Hematopoietic multipotent progenitor cell treated with erythropoietin and hydrocortisone succinate and interleukin-3 and kit ligand, for 15 days (in vitro differentiated cells): Measurements from ENCODE around the gene MRNIP.
"Not testable (repeated sequence)": the region's sequence is repeated elsewhere in the genome, so short reads cannot be mapped to it uniquely, and the experiment has no call there.

ENCODE experiments used
- DNase-seq: peaks from one replicate; pipeline ENCODE4 v3.0.0-alpha.2; 2015; ENCODE audit warnings: low spot score

MRNIP gene

DNA sequence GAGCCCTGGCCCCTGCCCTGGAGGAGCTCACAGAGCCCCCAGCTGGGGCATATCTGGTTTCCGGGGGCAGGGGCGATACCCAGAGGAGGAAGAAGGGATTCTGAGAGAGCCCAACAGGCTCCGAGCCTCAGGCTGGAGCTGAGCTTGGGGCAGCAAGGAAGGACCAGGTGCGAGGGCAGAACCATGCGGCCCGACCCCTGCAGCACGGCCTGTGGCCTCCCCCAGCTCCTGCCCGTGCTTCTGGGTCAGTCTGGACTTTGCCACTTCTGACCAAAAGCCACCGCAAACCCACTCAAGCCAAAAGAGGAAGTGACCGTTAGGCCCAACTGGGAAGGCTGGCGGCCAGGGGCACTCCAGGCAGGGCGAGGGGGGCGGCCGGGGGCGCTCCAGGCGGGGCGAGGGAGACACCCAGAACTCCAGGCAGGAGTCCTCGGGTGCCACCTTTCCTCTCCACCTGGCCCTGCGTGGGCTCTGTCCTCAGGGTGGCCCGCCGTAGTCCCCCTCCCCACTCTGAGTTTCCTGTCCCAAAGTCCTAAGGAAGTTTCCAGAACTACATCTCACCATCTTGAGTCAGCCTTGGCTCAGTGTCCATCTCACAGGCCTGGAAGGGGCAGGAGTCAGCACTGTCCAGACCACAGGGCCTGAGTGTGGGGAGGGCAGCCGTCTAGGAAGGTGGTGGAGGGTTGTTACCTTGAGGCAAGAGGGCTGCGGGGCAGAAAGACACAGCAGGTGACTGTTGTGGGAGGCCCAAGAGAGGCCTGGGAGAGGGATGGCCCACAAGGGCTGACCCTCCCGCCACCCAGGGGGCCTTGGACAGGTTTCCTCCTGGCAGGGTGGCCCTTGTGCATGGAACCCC, 65.8 kb downstream of the MRNIP start:
- no peak for DNase-seq

DNA sequence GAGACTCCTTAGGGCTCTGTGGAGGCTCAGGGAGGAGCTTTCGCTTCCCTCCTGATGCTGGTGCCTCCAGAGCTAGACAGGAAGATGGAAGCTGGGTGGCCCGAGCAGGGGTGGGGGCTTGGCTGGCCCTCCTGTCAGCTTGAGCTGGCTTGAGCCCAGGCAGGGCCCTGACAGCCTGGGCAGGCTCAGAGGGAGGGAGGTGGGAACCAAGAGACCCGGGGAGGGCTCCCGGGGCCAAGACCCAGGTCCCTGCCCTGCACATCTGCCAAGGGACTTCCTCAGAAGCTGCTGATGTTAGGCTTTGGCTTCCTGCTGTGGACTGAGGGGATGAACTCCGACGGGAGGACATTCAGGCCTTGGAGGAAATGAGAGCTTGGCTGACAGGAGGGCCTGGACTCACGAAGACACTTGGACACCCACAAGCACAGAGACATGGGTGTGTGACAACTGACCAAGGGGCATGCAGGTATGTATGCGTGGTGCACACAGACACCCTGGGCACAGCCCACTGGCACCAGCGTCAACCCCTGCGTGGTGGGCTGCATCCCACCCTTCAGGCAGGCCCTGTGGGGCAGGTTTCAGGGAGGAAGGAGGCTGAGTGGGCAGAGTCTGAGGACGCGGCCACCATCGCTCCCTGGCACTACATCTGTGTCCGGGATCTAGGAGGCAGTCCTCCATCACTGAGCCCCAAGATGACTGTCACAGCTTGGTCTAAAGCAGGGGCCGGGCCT, 66.6 kb downstream of the MRNIP start:
- no peak for DNase-seq

DNA sequence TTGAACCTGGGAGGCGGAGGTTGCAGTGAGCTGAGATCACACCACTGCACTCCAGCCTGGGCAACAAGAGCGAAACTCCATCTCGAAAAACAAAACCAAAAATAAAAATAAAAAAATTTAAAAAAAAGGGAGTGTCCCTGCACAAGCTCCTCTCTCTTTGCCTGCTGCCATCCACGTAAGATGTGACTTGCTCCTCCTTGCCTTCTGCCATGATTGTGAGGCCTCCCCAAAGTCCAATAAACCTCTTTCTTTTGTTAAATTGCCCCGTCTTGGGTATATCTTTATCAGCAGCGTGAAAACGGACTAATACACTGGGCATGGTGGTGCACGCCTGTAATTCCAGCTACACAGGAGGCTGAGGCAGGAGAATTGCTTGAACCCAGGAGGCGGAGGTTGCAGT, 69.3 kb downstream of the MRNIP start:
- not testable (repeated sequence) for DNase-seq

DNA sequence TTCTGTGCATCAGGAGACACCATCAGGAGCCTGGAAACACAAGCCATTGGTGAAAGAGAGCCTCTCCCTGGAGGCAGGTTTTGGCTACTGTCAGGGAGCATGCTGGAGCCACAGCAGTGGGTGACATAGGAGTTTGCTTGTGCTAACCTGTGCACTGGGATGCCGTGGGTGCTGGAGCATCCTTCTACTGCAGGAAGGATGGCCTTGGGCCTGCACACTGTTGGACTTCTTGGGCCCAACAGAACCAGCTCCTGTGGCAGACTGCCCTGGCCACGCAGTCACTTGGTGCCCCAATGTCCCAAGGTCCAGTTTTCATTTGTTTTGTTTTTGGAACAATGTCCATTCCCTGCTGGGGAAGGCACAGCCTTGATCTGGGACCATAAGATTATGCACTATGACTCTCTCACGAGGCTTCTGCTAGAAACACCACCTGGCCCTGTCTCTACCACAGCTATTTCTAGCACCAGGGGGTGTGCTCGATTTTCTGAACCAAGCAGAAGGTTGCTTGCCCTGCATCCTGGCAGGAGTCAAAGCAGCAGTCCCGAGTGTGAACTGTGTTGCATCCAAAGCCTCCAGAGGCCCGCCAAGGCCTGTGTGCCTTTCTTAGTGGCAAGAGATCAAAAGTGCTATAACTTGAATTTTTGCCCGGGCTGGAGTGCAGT, 70.3 kb downstream of the MRNIP start:
- no peak for DNase-seq
